HS-27A (cell line): ENCODE measurements around the gene LMO3.

Experiments
- DNase-seq: peaks from one replicate; pipeline ENCODE4 v3.0.0-alpha.2; 2012; ENCODE audit warnings: low read depth, missing footprints

The LMO3 gene

GRCh38 chr12:16600525-16600924 is 5.4 kb downstream of the LMO3 start:
- no peak for DNase-seq

- DNase-seq, result no peak
These were observed 6.9 kb downstream of the LMO3 start for GRCh38 chr12:16599081-16599480.

GRCh38 chr12:16594797-16595196 is 11.2 kb downstream of the LMO3 start:
- DNase-seq, result no peak

GRCh38 chr12:16593546-16593945 is 12.4 kb downstream of the LMO3 start:
- DNase-seq, result no peak

GRCh38 chr12:16590645-16591044 is 15.3 kb downstream of the LMO3 start:
- no peak for DNase-seq

GRCh38 chr12:16588812-16589211 is 17.1 kb downstream of the LMO3 start:
- DNase-seq, result no peak

GRCh38 chr12:16587514-16587913 is 18.4 kb downstream of the LMO3 start:
- DNase-seq, result no peak

GRCh38 chr12:16587110-16587453 is 18.9 kb downstream of the LMO3 start:
- DNase-seq, result no peak

- DNase-seq, result no peak
These were observed 19.4 kb downstream of the LMO3 start for GRCh38 chr12:16586350-16587109.

- no peak for DNase-seq
These were observed 20.2 kb downstream of the LMO3 start for GRCh38 chr12:16585781-16586180.

- peak; percentile 59 for DNase-seq
These were observed 21.8 kb downstream of the LMO3 start for GRCh38 chr12:16583969-16584745.

- DNase-seq, result no peak
These were observed 24.5 kb downstream of the LMO3 start for GRCh38 chr12:16581416-16581815.

- no peak for DNase-seq
These were observed 26.9 kb downstream of the LMO3 start for GRCh38 chr12:16579041-16579440.

- DNase-seq, result no peak
These were observed 32.4 kb downstream of the LMO3 start for GRCh38 chr12:16573398-16574077.

- no peak for DNase-seq
These were observed 37.1 kb downstream of the LMO3 start for GRCh38 chr12:16568873-16569272.

- DNase-seq, result no peak
These were observed 41.3 kb downstream of the LMO3 start for GRCh38 chr12:16564675-16565074.

GRCh38 chr12:16563504-16563903 is 42.5 kb downstream of the LMO3 start:
- no peak for DNase-seq

- DNase-seq, result no peak
These were observed 43.0 kb downstream of the LMO3 start for GRCh38 chr12:16562921-16563320.

- no peak for DNase-seq
These were observed 43.5 kb downstream of the LMO3 start for GRCh38 chr12:16562435-16562834.

GRCh38 chr12:16560273-16560672 is 45.7 kb downstream of the LMO3 start:
- no peak for DNase-seq

GRCh38 chr12:16555630-16556029 is 50.3 kb downstream of the LMO3 start:
- DNase-seq, result no peak

GRCh38 chr12:16553457-16553856 is 52.5 kb downstream of the LMO3 start:
- no peak for DNase-seq

GRCh38 chr12:16552301-16552700 is 53.7 kb downstream of the LMO3 start:
- no peak for DNase-seq
